Fibroblast of lung (primary cell): ENCODE results near the gene CD109. TPM values are rescaled to one million over a fixed set of nuclear protein-coding genes. Genes with fewer than 3 reads are reported as not detected.

Source experiments
- DNase-seq, 2 donors: peaks; one replicate each; pipeline versions ENCODE4 v3.0.0 to v3.0.0-alpha.2; 2010; ENCODE audit warnings: low read depth in 2 of 2
- H2AFZ ChIP-seq: 2 replicates; pipeline ENCODE4 v1.5.1; 2012; ENCODE audit warnings: low read length, control low read depth, inconsistent platforms
- H3K27ac ChIP-seq: 2 replicates; pipeline ENCODE4 v1.5.1; 2011; ENCODE audit warnings: low read length, control low read depth; ENCODE audit not compliant: insufficient read depth
- H3K27me3 ChIP-seq: 2 replicates; pipeline ENCODE4 v1.5.1; 2011; ENCODE audit warnings: mild to moderate bottlenecking, low read length; ENCODE audit not compliant: control insufficient read depth, insufficient read depth
- H3K36me3 ChIP-seq: 2 replicates; pipeline ENCODE4 v1.5.1; 2011; ENCODE audit warnings: low read length; ENCODE audit not compliant: control insufficient read depth, insufficient read depth
- H3K4me1 ChIP-seq: 2 replicates; pipeline ENCODE4 v1.5.1; 2011; ENCODE audit warnings: low read length; ENCODE audit not compliant: control insufficient read depth, insufficient read depth; ENCODE audit errors: extremely low read depth
- H3K4me2 ChIP-seq: 2 replicates; pipeline ENCODE4 v1.5.1; 2011; ENCODE audit warnings: low read length, control low read depth; ENCODE audit not compliant: insufficient read depth; ENCODE audit errors: extremely low read depth
- H3K4me3 ChIP-seq, 4 experiments: fragments of 200-600 bp in 1 of 4; sonication (generic) in 1 of 4; replicated peaks in 1 of 4; 2 replicates each; pipeline ENCODE4 v1.5.1; 2011 to 2016; ENCODE audit warnings: low read length in 4 of 4, low read depth in 3 of 4, mild to moderate bottlenecking in 3 of 4, control low read depth in 2 of 4, inconsistent platforms in 1 of 4, mixed read lengths in 1 of 4; ENCODE audit not compliant: insufficient read depth in 1 of 4; ENCODE audit errors: control extremely low read depth in 1 of 4
- H3K79me2 ChIP-seq: 2 replicates; pipeline ENCODE4 v1.5.1; 2012; ENCODE audit warnings: mild to moderate bottlenecking, low read length, inconsistent platforms; ENCODE audit not compliant: control insufficient read depth, insufficient read depth
- H3K9ac ChIP-seq: 2 replicates; pipeline ENCODE4 v1.5.1; 2011; ENCODE audit warnings: mild to moderate bottlenecking, low read length, control low read depth; ENCODE audit not compliant: insufficient read depth
- H3K9me3 ChIP-seq: 2 replicates; pipeline ENCODE4 v1.5.1; 2012; ENCODE audit warnings: low read depth, low read length; ENCODE audit not compliant: control insufficient read depth, insufficient read depth
- H4K20me1 ChIP-seq: 2 replicates; pipeline ENCODE4 v1.5.1; 2011; ENCODE audit warnings: low read length; ENCODE audit not compliant: control insufficient read depth, insufficient read depth; ENCODE audit errors: extremely low read depth
- CTCF ChIP-seq, 2 donors: IDR thresholded peaks in 1 of 2; conservative IDR thresholded peaks in 1 of 2; 1 replicate in 1 of 2; 2 replicates in 1 of 2; pipeline ENCODE4 v1.5.1; 2011 to 2012; ENCODE audit warnings: low read length in 2 of 2, control low read depth in 1 of 2, inconsistent platforms in 1 of 2, low read depth in 1 of 2, mild to moderate bottlenecking in 1 of 2
- EZH2 ChIP-seq: IDR thresholded peaks from 2 replicates; pipeline ENCODE4 v1.5.1; 2012; ENCODE audit warnings: low read length, control low read depth, mild to moderate bottlenecking; ENCODE audit errors: missing control alignments
- polyA plus RNA-seq, 2 donors: library from polyadenylated mRNA; depleted of rRNA in 1 of 2; stranded (reverse) in 1 of 2; unstranded in 1 of 2; fragments of >200 nt; gene quantifications; 2 replicates each; pipeline ENCODE4 v1.2.1, GENCODE V29; 2011 to 2012; ENCODE audit warnings: missing spikeins in 1 of 2
- total RNA-seq: library from RNA; depleted of rRNA; stranded (reverse); fragments of >200 nt; gene quantifications from 2 replicates; pipeline ENCODE4 v1.2.1, GENCODE V29; 2014

CD109 gene
- total and polyA plus RNA-seq, 2 donors (not counting 1 experiment from before 2014, with no cell fraction given): 48.4 to 51.2 TPM

GRCh38 chr6:73857341-73857890, 161.4 kb downstream of the CD109 start:
- Histone ChIP-seq H3K4me3 (no peak overlapping the region), H3K27me3 (no peaks in the 10 kb centered on the region), H3K79me2 (no peaks in the 10 kb centered on the region), H3K27ac (no peak overlapping the region), H4K20me1 (no peaks in the 10 kb centered on the region), H3K9me3 (no peaks in the 10 kb centered on the region), H3K4me1 (no peaks in the 10 kb centered on the region), H3K36me3 (no peaks in the 10 kb centered on the region), H3K9ac (no peak overlapping the region), H3K4me2 (no peak overlapping the region), H2AFZ (no peak overlapping the region)
- no peak for DNase-seq
- TF ChIP-seq CTCF (conservative IDR thresholded peaks at IDR 0.05 in 1 of 2, IDR thresholded peaks at IDR 0.05 in 1 of 2; ENCODE audit: low read depth in 1 of 2, low read length in 2 of 2): no peak
- no peak for TF ChIP-seq EZH2

- no peaks in the 10 kb centered on the region for H4K20me1 ChIP-seq
- no peak overlapping the region for H3K4me3 ChIP-seq
- no peak overlapping the region for H2AFZ ChIP-seq
- H3K4me2 ChIP-seq: no peak overlapping the region
- H3K9ac ChIP-seq: no peak overlapping the region
- no peaks in the 10 kb centered on the region for H3K36me3 ChIP-seq
- no peak for DNase-seq
- no peaks in the 10 kb centered on the region for H3K79me2 ChIP-seq
- no peaks in the 10 kb centered on the region for H3K27me3 ChIP-seq
- no peaks in the 10 kb centered on the region for H3K9me3 ChIP-seq
- TF ChIP-seq EZH2: no peak
- no peak for TF ChIP-seq CTCF (conservative IDR thresholded peaks at IDR 0.05 in 1 of 2, IDR thresholded peaks at IDR 0.05 in 1 of 2; ENCODE audit: low read depth in 1 of 2, low read length in 2 of 2)
- H3K27ac ChIP-seq: no peak overlapping the region
- H3K4me1 ChIP-seq: no peaks in the 10 kb centered on the region
Measured at GRCh38 chr6:73858376-73858775, 162.4 kb downstream of the CD109 start.

GRCh38 chr6:73860303-73860702, 164.3 kb downstream of the CD109 start:
- H3K27me3 ChIP-seq: no peaks in the 10 kb centered on the region
- no peak overlapping the region for H3K4me3 ChIP-seq
- H3K9ac ChIP-seq: no peak overlapping the region

More at GRCh38 chr6:73860303-73860702, 164.3 kb downstream of the CD109 start:
- no peak overlapping the region for H3K27ac ChIP-seq
- TF ChIP-seq CTCF (conservative IDR thresholded peaks at IDR 0.05 in 1 of 2, IDR thresholded peaks at IDR 0.05 in 1 of 2; ENCODE audit: low read depth in 1 of 2, low read length in 2 of 2) (no peak), EZH2 (no peak)
- no peak for DNase-seq
- no peaks in the 10 kb centered on the region for H3K9me3 ChIP-seq
- H3K36me3 ChIP-seq: no peaks in the 10 kb centered on the region
- H3K79me2 ChIP-seq: no peaks in the 10 kb centered on the region
- no peak overlapping the region for H2AFZ ChIP-seq
- no peaks in the 10 kb centered on the region for H3K4me1 ChIP-seq
- no peaks in the 10 kb centered on the region for H4K20me1 ChIP-seq
- H3K4me2 ChIP-seq: no peak overlapping the region
